Sigmoid colon (tissue), 4 donors: ENCODE measurements around the gene LRRC49.

Experiments
- EP300 ChIP-seq, 4 donors: sonication (generic); formaldehyde crosslinking; IDR thresholded peaks; one replicate each; pipeline ENCODE4 v1.6.1; 2017; ENCODE audit warnings: antibody characterized with exemption in 4 of 4
- POLR2A ChIP-seq, 2 donors: fragments of 450-650 bp; IDR thresholded peaks; one replicate each; pipeline ENCODE4 v1.6.1; 2016; ENCODE audit warnings: antibody characterized with exemption in 2 of 2, mild to moderate bottlenecking in 2 of 2, moderate library complexity in 2 of 2
- POLR2AphosphoS5 ChIP-seq, 4 donors: sonication (generic); formaldehyde crosslinking; IDR thresholded peaks; one replicate each; pipeline ENCODE4 v1.6.1; 2017; ENCODE audit warnings: antibody characterized with exemption in 4 of 4
- TF ChIP-seq, protein P1 (sequence below), 4 experiments: fragments of 450-650 bp in 3 of 4; fragments of 200-600 bp in 1 of 4; IDR thresholded peaks; one replicate each; pipeline ENCODE4 v1.5.1; 2016 to 2019; ENCODE audit warnings: antibody characterized with exemption in 4 of 4, mild to moderate bottlenecking in 3 of 4, moderate library complexity in 2 of 4

DNA sequence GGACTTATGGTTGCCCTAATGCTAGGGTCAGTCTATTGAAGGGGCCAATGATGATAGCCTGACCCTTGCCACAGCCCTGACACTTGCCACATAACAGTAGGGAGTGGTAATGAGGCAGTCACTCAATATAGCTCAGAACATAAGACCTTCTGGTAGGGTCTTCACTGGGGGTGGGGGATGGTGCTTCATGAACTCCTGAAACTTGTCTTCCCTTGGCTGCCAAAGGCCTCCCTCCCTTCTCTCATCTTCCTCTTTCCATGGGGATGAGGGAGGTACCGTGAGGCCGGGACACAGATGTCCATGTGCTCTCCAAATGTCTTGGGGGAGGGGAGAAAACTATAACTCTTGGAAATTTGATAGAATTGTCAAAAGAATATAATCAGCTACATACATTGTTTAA is 201.5 kb downstream of the LRRC49 start:
- TF ChIP-seq, protein P1, sequence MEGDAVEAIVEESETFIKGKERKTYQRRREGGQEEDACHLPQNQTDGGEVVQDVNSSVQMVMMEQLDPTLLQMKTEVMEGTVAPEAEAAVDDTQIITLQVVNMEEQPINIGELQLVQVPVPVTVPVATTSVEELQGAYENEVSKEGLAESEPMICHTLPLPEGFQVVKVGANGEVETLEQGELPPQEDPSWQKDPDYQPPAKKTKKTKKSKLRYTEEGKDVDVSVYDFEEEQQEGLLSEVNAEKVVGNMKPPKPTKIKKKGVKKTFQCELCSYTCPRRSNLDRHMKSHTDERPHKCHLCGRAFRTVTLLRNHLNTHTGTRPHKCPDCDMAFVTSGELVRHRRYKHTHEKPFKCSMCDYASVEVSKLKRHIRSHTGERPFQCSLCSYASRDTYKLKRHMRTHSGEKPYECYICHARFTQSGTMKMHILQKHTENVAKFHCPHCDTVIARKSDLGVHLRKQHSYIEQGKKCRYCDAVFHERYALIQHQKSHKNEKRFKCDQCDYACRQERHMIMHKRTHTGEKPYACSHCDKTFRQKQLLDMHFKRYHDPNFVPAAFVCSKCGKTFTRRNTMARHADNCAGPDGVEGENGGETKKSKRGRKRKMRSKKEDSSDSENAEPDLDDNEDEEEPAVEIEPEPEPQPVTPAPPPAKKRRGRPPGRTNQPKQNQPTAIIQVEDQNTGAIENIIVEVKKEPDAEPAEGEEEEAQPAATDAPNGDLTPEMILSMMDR (IDR thresholded peaks at IDR 0.05): no peak
- TF ChIP-seq EP300 (IDR thresholded peaks at IDR 0.05) (no peak), POLR2A (IDR thresholded peaks at IDR 0.05) (no peak), POLR2AphosphoS5 (IDR thresholded peaks at IDR 0.05) (no peak)
